ENCODE measurements around the gene ING3.

GRCh38 chr7:120989257-120990220, 39.0 kb downstream of the ING3 start:
- no peak for TF ChIP-seq ZNF274 (IDR thresholded peaks at IDR 0.05; ENCODE audit: low read depth, low read length)
- no peak for TF ChIP-seq SUZ12 (IDR thresholded peaks at IDR 0.05; ENCODE audit: extremely low read depth, insufficient read depth, insufficient read length)
- no peak for TF ChIP-seq YY1 (IDR thresholded peaks at IDR 0.05; ENCODE audit: insufficient read depth, insufficient read length)
